AG04450 (cell line): ENCODE measurements around the gene TMEM232. TPM values are rescaled to one million over a fixed set of nuclear protein-coding genes. Genes with fewer than 3 reads are reported as not detected.
"Not testable (repeated sequence)": the region's sequence is repeated elsewhere in the genome, so short reads cannot be mapped to it uniquely, and the experiment has no call there.

Experiments
- CTCF ChIA-PET: fragments of 300-600, 350-600 bp; formaldehyde crosslinking; extraction: SDS; loops from one replicate; lab custom pipeline; 2022; ENCODE audit warnings: antibody characterized with exemption, inconsistent platforms; lab: Charles Lee
- POLR2A ChIA-PET: fragments of 350-600 bp; formaldehyde crosslinking; extraction: SDS; loops from one replicate; lab custom pipeline; 2021; ENCODE audit warnings: antibody characterized with exemption, inconsistent platforms; lab: Yijun Ruan, JAX
- DNase-seq: peaks from one replicate; pipeline ENCODE4 v3.0.0-alpha.2; 2011; ENCODE audit warnings: low read depth, low spot score
- H3K27ac ChIP-seq: one replicate; pipeline ENCODE4 v1.5.1; 2012; ENCODE audit warnings: low read depth, low read length, control low read depth
- H3K27me3 ChIP-seq: one replicate; pipeline ENCODE4 v1.6.0; 2012; ENCODE audit warnings: low read length; ENCODE audit not compliant: control insufficient read depth, insufficient read depth
- H3K4me3 ChIP-seq: 2 replicates; pipeline ENCODE4 v1.5.1; 2011; ENCODE audit warnings: mild to moderate bottlenecking, low read depth, low read length, control low read depth
- H3K9me3 ChIP-seq: 2 replicates; pipeline ENCODE4 v1.5.1; 2012; ENCODE audit warnings: low read length; ENCODE audit not compliant: control insufficient read depth, insufficient read depth
- CTCF ChIP-seq: IDR thresholded peaks from 2 replicates; pipeline ENCODE4 v1.5.1; 2011; ENCODE audit warnings: low read depth, low read length, control low read depth, inconsistent platforms
- polyA plus RNA-seq: library from polyadenylated mRNA; depleted of rRNA; stranded (reverse); fragments of >200 nt; gene quantifications from 2 replicates; pipeline ENCODE4 v1.2.3, GENCODE V29; 2011

TMEM232 gene
- polyA plus RNA-seq, 1 experiment, result 0.95 TPM

DNA sequence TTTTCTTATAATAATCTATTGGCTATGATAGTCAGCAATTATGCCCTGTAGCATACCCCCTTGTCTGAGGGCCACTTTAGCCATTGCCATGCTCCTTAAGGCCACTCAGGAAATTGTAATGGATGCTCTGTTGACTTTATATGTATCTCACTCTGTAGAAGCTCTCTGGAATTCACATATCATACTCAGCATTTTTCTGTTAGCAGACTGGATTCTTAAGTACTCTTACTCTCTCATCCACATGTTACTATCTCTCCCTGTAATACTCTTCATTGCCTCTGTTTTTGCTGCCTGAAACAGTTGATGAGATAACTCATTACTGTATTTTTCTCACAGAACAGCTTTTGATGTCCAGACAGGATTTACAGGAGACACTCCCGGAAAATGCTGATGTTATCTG is 24.2 kb downstream of the TMEM232 start:
- Histone ChIP-seq H3K27me3 (no peaks in the 10 kb centered on the region), H3K4me3 (no peak overlapping the region), H3K27ac (no peak overlapping the region), H3K9me3 (no peaks in the 10 kb centered on the region)
- POLR2A ChIA-PET, result no interaction called here
- CTCF ChIA-PET, result interaction anchor here (1.4 kb wide), 1 partner anchor 77 kb away, joined by 3 read pairs; no protein-coding TSS in a partner anchor
- DNase-seq, result no peak
- TF ChIP-seq CTCF, result no peak

DNA sequence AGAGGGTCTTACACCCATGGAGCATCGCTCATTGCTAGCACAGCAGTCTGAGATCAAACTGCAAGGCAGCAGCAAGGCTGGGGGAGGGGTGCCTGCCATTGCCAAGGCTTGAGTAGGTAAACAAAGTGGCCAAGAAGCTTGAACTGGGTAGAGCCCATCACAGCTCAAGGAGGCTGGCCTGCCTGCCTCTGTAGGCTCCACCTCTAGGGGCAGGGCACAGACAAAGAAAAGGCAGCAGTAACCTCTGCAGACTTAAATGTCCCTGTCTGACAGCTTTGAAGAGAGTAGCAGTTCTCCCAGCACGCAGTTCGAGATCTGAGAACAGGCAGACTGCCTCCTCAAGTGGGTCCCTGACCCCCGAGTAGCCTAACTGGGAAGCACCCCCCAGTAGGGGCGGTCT is 33.8 kb downstream of the TMEM232 start:
- POLR2A ChIA-PET, H3K27me3 ChIP-seq, H3K4me3 ChIP-seq, H3K27ac ChIP-seq, H3K9me3 ChIP-seq, CTCF ChIA-PET, DNase-seq: not testable (repeated sequence)

DNA sequence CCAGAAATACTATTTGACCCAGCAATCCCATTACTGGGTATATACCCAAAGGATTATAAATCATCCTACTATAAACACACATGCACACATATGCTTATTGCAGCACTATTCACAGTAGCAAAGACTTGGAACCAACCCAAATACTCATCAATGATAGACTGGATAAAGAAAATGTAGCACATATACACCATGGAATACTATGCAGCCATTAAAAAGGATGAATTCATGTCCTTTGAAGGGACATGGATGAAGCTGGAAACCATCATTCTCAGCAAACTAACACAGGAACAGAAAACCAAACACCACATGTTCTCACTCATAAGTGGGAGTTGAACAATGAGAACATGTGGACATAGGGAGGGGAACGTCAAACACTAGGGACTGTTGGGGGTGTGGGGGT is 35.9 kb downstream of the TMEM232 start:
- DNase-seq, CTCF ChIA-PET, H3K4me3 ChIP-seq, H3K9me3 ChIP-seq, H3K27ac ChIP-seq, POLR2A ChIA-PET, H3K27me3 ChIP-seq: not testable (repeated sequence)

DNA sequence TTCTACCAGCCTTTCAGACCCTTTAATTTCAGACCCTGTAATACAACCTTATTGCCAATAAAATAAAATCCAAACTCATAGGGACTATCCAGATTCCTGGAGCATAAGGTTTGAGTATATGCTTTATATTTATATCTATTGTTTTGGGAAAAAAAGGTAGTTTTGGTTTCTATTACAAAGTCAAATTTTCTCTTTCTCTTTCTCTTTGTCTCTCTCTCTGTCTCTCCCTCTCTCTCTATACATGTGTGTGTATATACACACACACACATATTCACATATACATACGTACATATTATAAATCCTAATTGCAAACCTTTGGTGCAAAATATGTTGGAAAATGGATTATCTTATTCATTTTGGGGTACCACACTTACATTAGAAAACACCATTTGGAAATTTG is 39.0 kb downstream of the TMEM232 start:
- POLR2A ChIA-PET, result no interaction called here
- DNase-seq, result no peak
- no peak for TF ChIP-seq CTCF
- Histone ChIP-seq H3K9me3 (no peaks in the 10 kb centered on the region), H3K27me3 (no peaks in the 10 kb centered on the region), H3K4me3 (no peak overlapping the region), H3K27ac (no peak overlapping the region)
- CTCF ChIA-PET, result no interaction called here

DNA sequence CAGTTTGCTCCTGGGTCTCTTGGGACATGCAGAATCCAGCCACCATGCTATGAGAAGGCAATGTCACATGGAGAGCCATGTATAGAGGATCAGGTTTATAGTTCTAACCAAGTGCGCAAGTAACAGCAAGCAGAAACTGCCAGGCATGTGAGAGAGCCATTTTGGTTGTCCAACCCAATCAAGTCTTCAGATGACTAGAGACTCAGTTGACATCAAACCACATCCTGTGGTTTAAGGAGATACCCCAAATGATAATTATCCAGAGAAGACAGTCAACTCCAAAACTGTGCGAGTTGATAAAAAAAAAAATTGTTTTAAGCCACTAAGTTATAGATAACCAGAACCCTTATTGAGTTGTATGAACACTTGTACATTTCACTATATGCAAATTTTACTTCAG is 40.2 kb downstream of the TMEM232 start:
- H3K4me3 ChIP-seq, result no peak overlapping the region
- ChIA-PET POLR2A (no interaction called here), CTCF (no interaction called here)
- TF ChIP-seq CTCF, result no peak
- H3K27ac ChIP-seq, result no peak overlapping the region
- H3K9me3 ChIP-seq, result no peaks in the 10 kb centered on the region
- DNase-seq, result no peak
- H3K27me3 ChIP-seq, result no peaks in the 10 kb centered on the region

DNA sequence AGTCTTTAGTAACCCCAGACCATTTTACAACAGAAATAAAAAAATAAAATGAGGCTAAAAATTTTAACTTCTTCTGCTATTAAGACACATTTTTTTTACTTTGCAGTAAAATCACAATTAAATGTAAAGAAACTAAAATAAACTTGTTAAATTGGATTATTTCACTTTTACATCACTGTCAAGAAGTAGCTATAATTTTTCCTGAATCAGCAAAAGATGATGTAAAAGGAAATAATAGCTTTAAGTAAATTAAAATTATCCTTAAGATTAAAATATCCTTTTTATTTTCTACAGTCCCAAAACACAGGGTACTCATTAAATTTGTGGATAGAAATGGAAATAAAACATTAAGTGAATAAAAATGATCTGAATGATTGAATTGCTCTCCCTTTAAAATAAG is 44.5 kb downstream of the TMEM232 start:
- CTCF ChIA-PET, result no interaction called here
- no peak for TF ChIP-seq CTCF

More for the DNA sequence above, 44.5 kb downstream of the TMEM232 start:
- POLR2A ChIA-PET, result no interaction called here
- H3K27me3 ChIP-seq, result no peaks in the 10 kb centered on the region
- H3K27ac ChIP-seq, result no peak overlapping the region
- no peak overlapping the region for H3K4me3 ChIP-seq
- DNase-seq, result no peak
- no peaks in the 10 kb centered on the region for H3K9me3 ChIP-seq
